Breast epithelium (tissue), 4 donors: ENCODE data around the gene TMEM186. TPM values are rescaled to one million over a fixed set of nuclear protein-coding genes. Genes with fewer than 3 reads are reported as not detected.

Experiments used
- DNase-seq, 2 donors: peaks; one replicate each; pipeline ENCODE4 v3.0.0-alpha.2; 2019; ENCODE audit warnings: low spot score in 2 of 2
- H3K27ac ChIP-seq, 2 donors: fragments of 200-600 bp; sonication (generic) in 1 of 2; one replicate each; pipeline ENCODE4 v1.5.1; 2016 to 2019; ENCODE audit warnings: mild to moderate bottlenecking in 1 of 2
- H3K27me3 ChIP-seq, 2 donors: fragments of 200-600 bp; sonication (generic) in 1 of 2; one replicate each; pipeline versions ENCODE4 v1.5.1 to v1.6.0; 2017 to 2019; ENCODE audit warnings: control low read depth in 1 of 2, mild to moderate bottlenecking in 1 of 2
- H3K36me3 ChIP-seq: fragments of 200-600 bp; one replicate; pipeline ENCODE4 v1.5.1; 2019
- H3K4me1 ChIP-seq, 2 donors: fragments of 200-600 bp; sonication (generic); one replicate each; pipeline ENCODE4 v1.5.1; 2016 to 2019; ENCODE audit warnings: control low read depth in 1 of 2
- H3K4me3 ChIP-seq, 3 donors: fragments of 200-600 bp; sonication (generic); 1 replicate in 2 of 3; 2 replicates in 1 of 3; pipeline ENCODE4 v1.5.1; 2016 to 2019; ENCODE audit warnings: mild to moderate bottlenecking in 3 of 3, moderate library complexity in 2 of 3
- H3K9me3 ChIP-seq, 2 donors: fragments of 200-600 bp; sonication (generic) in 1 of 2; one replicate each; pipeline ENCODE4 v1.5.1; 2016 to 2019; ENCODE audit warnings: control low read depth in 1 of 2
- POLR2A ChIP-seq: fragments of 450-650 bp; IDR thresholded peaks from one replicate; pipeline ENCODE4 v1.6.1; 2016; ENCODE audit warnings: antibody characterized with exemption, mild to moderate bottlenecking, moderate library complexity
- POLR2AphosphoS5 ChIP-seq, 3 donors: sonication (generic); formaldehyde crosslinking; IDR thresholded peaks; one replicate each; pipeline ENCODE4 v1.6.1; 2017; ENCODE audit warnings: antibody characterized with exemption in 3 of 3
- intact Hi-C: fragments of 100-400 bp; cut with DNase I; formaldehyde crosslinking; loops from one replicate; pipeline ENCODE4 v1.15.1; 2023; ENCODE audit warnings: low total_unique reads
- total RNA-seq, 3 donors: library from RNA; depleted of rRNA; stranded (reverse); fragments of >200 nt; gene quantifications; one replicate each; pipeline ENCODE4 v1.1.0, GENCODE V29; 2016
- TF ChIP-seq, protein P1 (sequence below), 3 donors: fragments of 450-650 bp; IDR thresholded peaks; one replicate each; pipeline ENCODE4 v1.5.1; 2016 to 2017; ENCODE audit warnings: antibody characterized with exemption in 3 of 3, mild to moderate bottlenecking in 3 of 3, moderate library complexity in 3 of 3

Gene TMEM186
- total RNA-seq, 3 donors from 2014 or later, result 7.2 to 9.4 (median 7.5) TPM

DNA sequence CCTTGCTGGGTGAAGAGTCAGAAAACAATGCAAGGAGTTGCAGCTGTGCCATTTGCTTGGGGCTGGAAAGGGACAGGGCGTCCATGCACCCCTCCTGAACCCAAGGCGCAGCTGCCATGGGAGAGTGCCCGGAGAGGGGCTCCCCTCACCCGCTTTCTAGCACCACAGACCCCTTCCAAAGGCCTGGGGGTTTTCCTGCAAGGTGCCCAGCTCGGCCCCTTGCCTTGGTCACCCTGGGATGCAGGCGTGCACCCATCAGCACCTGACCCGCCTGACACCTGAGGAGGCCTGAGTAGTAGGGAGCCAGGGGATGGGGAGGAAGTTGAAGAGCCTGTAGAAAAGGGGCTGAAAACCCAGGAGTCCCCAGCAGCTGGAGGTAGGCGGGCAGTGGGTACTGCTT lies 30.3 kb downstream of the TMEM186 start:
- intact Hi-C loops, result no loop called here
- TF ChIP-seq POLR2A, result no peak
- TF ChIP-seq POLR2AphosphoS5 (IDR thresholded peaks at IDR 0.05), result no peak
- Histone ChIP-seq H3K4me3 (no peak overlapping the region), H3K4me1 (no peaks in the 10 kb centered on the region), H3K36me3 (peaks cover 8% of the 10 kb centered on the region), H3K9me3 (no peaks in the 10 kb centered on the region), H3K27me3 (no peaks in the 10 kb centered on the region), H3K27ac (no peak overlapping the region)
- DNase-seq, result no peak

DNA sequence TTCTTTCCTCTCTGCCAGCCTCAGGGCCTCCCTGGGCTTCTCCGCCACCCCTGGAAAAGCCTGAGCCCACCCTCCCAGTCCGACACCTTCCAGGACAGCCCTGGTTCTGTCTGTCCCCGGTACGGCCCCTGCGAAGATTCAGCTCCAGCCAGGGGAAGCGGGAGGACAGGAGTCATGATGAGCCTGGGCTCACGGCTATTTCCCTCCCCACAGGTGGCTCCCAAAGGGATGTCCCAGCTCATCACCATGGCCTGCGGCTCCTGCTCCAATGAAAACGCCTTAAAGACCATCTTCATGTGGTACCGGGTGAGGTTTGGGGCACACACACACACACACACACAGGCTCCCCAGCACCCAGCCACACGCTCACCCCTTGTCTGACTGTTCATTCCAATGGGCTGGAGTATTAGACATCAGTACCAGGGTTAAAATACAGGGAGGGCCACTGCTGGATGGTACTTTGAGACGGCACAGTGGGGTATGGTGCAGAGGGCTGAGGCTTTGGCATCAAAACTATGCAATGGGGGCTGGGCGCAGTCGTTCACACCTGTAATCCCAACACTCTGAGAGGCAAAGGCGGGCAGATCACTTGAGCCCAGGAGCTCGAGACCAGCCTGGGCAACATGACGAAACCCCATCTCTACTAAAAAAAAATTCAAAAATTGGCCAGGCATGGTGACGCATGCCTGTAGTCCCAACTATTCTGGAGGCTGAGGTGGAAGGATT lies 32.8 kb downstream of the TMEM186 start:
- no peak overlapping the region for H3K27ac ChIP-seq
- intact Hi-C loops, result no loop called here
- H3K27me3 ChIP-seq, result no peaks in the 10 kb centered on the region
- H3K4me3 ChIP-seq, result no peak overlapping the region
- TF ChIP-seq POLR2AphosphoS5 (IDR thresholded peaks at IDR 0.05), result no peak
- TF ChIP-seq POLR2A, result no peak
- TF ChIP-seq, protein P1, sequence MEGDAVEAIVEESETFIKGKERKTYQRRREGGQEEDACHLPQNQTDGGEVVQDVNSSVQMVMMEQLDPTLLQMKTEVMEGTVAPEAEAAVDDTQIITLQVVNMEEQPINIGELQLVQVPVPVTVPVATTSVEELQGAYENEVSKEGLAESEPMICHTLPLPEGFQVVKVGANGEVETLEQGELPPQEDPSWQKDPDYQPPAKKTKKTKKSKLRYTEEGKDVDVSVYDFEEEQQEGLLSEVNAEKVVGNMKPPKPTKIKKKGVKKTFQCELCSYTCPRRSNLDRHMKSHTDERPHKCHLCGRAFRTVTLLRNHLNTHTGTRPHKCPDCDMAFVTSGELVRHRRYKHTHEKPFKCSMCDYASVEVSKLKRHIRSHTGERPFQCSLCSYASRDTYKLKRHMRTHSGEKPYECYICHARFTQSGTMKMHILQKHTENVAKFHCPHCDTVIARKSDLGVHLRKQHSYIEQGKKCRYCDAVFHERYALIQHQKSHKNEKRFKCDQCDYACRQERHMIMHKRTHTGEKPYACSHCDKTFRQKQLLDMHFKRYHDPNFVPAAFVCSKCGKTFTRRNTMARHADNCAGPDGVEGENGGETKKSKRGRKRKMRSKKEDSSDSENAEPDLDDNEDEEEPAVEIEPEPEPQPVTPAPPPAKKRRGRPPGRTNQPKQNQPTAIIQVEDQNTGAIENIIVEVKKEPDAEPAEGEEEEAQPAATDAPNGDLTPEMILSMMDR (IDR thresholded peaks at IDR 0.05), result no peak
- no peaks in the 10 kb centered on the region for H3K9me3 ChIP-seq
- H3K36me3 ChIP-seq, result peaks cover 8% of the 10 kb centered on the region
- no peaks in the 10 kb centered on the region for H3K4me1 ChIP-seq
- DNase-seq, result no peak

DNA sequence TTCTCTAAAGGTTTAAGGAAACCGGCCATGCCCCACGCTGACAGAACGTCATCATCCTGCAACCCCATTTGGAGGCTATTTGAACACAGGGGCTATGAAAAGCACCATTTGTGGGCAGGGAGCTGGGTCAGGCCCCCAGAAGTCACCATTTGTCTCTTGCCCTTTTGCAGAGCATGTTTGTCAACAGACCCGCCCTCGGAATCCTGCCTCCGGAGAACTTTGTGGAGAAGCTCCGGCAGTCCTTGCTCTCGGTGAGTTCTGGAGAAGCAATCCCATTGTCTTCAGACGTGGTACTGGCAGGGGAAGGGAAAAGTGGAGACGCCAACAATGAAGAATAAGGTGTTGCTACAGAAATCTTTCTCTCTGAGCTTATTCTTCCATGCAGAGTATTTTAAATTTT lies 33.5 kb downstream of the TMEM186 start:
- Histone ChIP-seq H3K27me3 (no peaks in the 10 kb centered on the region), H3K9me3 (no peaks in the 10 kb centered on the region), H3K4me3 (no peak overlapping the region), H3K4me1 (no peaks in the 10 kb centered on the region), H3K27ac (no peak overlapping the region), H3K36me3 (peaks cover 4% of the 10 kb centered on the region)
- intact Hi-C loops, result no loop called here
- DNase-seq, result no peak
- TF ChIP-seq POLR2A (no peak), POLR2AphosphoS5 (IDR thresholded peaks at IDR 0.05) (no peak)
- TF ChIP-seq, protein P1 (IDR thresholded peaks at IDR 0.05), result no peak

DNA sequence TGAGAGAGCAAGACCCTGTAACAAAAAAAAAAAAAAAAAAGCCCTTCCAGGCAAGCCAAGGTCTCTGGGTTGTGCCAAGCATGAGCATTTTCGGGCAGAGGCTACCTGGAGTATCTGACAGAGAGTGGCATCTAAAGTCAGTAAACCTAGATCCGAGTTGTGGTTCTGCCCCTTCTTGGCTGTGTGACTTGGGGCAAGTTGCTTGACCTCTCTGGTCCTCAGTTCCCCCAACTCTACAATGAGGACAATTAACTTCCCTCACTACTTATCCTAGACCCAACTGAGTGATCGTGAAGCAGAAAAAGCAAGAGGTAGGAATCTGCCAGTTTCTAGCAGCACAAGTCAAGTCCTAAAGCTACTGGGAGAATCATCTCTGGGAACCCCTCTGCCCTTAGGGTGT lies 34.4 kb downstream of the TMEM186 start:
- TF ChIP-seq POLR2AphosphoS5 (IDR thresholded peaks at IDR 0.05), result no peak
- TF ChIP-seq, protein P1 (IDR thresholded peaks at IDR 0.05), result no peak
- TF ChIP-seq POLR2A, result no peak
- no peak for DNase-seq
- Histone ChIP-seq H3K9me3 (no peaks in the 10 kb centered on the region), H3K4me1 (no peaks in the 10 kb centered on the region), H3K4me3 (no peak overlapping the region), H3K36me3 (no peaks in the 10 kb centered on the region), H3K27ac (no peak overlapping the region), H3K27me3 (no peaks in the 10 kb centered on the region)
- intact Hi-C loops, result no loop called here

DNA sequence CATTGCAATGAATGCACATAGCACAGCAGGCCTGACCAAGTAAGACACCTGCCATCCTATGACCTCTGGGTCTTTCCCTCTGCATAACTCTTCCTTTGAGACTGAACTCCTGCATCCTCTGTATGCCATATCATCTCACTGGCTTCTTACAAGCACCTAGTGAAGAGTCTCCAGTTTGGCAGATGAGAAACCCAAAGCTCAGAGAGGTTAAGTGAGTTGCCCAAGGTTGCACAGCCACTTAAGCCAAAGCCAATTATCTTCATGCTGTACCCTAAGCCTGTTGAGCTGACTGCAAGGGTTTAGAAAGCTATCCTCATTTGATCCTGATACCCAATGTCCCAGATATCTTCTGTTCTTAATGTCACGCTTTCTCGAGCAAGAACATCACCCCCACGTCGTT lies 35.2 kb downstream of the TMEM186 start:
- no peaks in the 10 kb centered on the region for H3K9me3 ChIP-seq
- H3K27ac ChIP-seq, result no peak overlapping the region
- intact Hi-C loops, result no loop called here
- no peak for DNase-seq
- no peaks in the 10 kb centered on the region for H3K27me3 ChIP-seq
- H3K36me3 ChIP-seq, result no peaks in the 10 kb centered on the region
- no peaks in the 10 kb centered on the region for H3K4me1 ChIP-seq
- TF ChIP-seq POLR2AphosphoS5 (IDR thresholded peaks at IDR 0.05), result no peak
- TF ChIP-seq, protein P1 (IDR thresholded peaks at IDR 0.05), result no peak
- TF ChIP-seq POLR2A, result no peak
- H3K4me3 ChIP-seq, result no peak overlapping the region
